Ovary (tissue), 3 donors: ENCODE results near the gene CCDC138.

ENCODE experiments used
- EP300 ChIP-seq: sonication (generic); formaldehyde crosslinking; IDR thresholded peaks from one replicate; pipeline ENCODE4 v1.6.1; 2017; ENCODE audit warnings: antibody characterized with exemption
- POLR2A ChIP-seq: fragments of 450-650 bp; IDR thresholded peaks from one replicate; pipeline ENCODE4 v1.6.1; 2017; ENCODE audit warnings: antibody characterized with exemption, mild to moderate bottlenecking, moderate library complexity
- TF ChIP-seq, protein P1 (sequence below), 3 donors: fragments of 450-650 bp in 2 of 3; fragments of 200-600 bp in 1 of 3; IDR thresholded peaks; one replicate each; pipeline versions ENCODE4 v1.5.1 to v1.8.0; 2016 to 2022; ENCODE audit warnings: antibody characterized with exemption in 3 of 3, mild to moderate bottlenecking in 1 of 3
- donor health status: DM: no; HTN: no; CAD: no.

DNA sequence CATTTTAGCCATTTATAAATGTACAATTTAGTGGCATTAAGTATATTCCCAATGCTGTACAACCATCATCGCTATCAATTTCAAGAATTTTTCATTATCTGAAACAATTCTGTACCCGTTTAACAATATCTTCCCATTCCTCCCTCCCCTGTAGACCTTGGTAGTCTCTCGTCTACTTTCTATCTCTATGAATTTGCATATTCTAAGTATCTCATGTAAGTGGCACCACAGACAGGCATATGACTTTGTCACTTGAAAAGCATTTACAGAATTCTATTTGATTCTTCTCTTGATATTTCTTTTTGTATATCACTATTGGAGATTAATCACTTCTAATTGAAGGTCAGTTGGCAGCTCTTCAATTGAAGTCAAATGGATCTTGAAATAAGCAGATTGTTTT, 48.0 kb downstream of the CCDC138 start:
- TF ChIP-seq, protein P1, sequence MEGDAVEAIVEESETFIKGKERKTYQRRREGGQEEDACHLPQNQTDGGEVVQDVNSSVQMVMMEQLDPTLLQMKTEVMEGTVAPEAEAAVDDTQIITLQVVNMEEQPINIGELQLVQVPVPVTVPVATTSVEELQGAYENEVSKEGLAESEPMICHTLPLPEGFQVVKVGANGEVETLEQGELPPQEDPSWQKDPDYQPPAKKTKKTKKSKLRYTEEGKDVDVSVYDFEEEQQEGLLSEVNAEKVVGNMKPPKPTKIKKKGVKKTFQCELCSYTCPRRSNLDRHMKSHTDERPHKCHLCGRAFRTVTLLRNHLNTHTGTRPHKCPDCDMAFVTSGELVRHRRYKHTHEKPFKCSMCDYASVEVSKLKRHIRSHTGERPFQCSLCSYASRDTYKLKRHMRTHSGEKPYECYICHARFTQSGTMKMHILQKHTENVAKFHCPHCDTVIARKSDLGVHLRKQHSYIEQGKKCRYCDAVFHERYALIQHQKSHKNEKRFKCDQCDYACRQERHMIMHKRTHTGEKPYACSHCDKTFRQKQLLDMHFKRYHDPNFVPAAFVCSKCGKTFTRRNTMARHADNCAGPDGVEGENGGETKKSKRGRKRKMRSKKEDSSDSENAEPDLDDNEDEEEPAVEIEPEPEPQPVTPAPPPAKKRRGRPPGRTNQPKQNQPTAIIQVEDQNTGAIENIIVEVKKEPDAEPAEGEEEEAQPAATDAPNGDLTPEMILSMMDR (IDR thresholded peaks at IDR 0.05) = no peak
- no peak for TF ChIP-seq EP300
- TF ChIP-seq POLR2A = no peak
